ENCODE results near the gene CFAP20DC. TPM values are rescaled to one million over a fixed set of nuclear protein-coding genes. Genes with fewer than 3 reads are reported as not detected.
"Not testable (repeated sequence)": the region's sequence is repeated elsewhere in the genome, so short reads cannot be mapped to it uniquely, and the experiment has no call there.

Gene CFAP20DC
- total RNA-seq, 4 donors from 2014 or later, result 0.13 to 1.6 (median 0.35) TPM; not detected in 1

DNA sequence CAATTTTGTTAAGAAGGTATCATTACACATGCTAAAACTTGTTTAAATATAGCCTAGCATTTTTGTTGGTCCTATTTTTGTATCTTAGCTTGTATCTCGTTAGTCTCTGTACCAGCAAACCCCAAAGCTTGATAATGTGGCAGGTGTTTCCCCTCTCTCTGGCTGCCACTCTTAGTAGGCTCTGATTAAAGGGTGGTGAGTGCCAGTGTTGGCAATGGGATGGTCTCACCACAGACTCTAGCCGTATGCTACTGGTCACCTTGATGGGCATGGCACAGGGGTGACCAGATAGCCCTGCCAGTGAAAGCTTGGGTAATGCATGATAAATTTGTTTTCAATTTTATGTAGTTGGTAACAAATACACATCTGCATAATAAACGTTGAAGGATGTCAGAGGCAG, 188.3 kb downstream of the CFAP20DC start:
- Histone ChIP-seq H3K4me3 (no peak overlapping the region), H3K27me3 (no peaks in the 10 kb centered on the region), H3K36me3 (no peaks in the 10 kb centered on the region), H3K27ac (no peak overlapping the region), H3K4me1 (no peaks in the 10 kb centered on the region), H3K9me3 (no peaks in the 10 kb centered on the region)
- TF ChIP-seq POLR2AphosphoS5 (IDR thresholded peaks at IDR 0.05) (no peak), POLR2A (IDR thresholded peaks at IDR 0.05) (no peak)
- TF ChIP-seq, protein P1, sequence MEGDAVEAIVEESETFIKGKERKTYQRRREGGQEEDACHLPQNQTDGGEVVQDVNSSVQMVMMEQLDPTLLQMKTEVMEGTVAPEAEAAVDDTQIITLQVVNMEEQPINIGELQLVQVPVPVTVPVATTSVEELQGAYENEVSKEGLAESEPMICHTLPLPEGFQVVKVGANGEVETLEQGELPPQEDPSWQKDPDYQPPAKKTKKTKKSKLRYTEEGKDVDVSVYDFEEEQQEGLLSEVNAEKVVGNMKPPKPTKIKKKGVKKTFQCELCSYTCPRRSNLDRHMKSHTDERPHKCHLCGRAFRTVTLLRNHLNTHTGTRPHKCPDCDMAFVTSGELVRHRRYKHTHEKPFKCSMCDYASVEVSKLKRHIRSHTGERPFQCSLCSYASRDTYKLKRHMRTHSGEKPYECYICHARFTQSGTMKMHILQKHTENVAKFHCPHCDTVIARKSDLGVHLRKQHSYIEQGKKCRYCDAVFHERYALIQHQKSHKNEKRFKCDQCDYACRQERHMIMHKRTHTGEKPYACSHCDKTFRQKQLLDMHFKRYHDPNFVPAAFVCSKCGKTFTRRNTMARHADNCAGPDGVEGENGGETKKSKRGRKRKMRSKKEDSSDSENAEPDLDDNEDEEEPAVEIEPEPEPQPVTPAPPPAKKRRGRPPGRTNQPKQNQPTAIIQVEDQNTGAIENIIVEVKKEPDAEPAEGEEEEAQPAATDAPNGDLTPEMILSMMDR (IDR thresholded peaks at IDR 0.05), result no peak
- ATAC-seq, result no peak
- 56 to 87% methylated on average over 2 of the region's 3 CpGs for WGBS, 2 donors (ENCODE audit: low coverage in 1 of 2)

DNA sequence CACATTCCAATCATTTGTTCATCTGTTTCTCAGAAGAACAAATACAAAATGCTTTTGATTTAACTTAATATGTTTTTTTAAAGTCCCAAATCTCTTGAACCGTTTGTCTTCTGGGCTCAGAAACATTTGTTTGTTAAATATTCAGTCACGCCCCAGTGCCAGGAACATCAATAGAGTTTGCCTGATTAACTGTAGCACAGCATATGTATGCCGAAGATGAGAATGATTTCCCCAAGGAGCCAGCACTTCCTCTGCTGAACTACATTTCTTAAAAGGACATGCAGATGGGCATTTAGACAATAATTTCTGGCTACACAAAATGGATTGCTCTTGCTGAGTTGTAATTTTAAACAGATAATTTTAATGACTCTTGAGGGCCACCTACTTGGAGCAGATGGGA, 191.7 kb downstream of the CFAP20DC start:
- no peak for ATAC-seq
- Histone ChIP-seq H3K4me3 (no peak overlapping the region), H3K27ac (no peak overlapping the region), H3K27me3 (no peaks in the 10 kb centered on the region), H3K4me1 (no peaks in the 10 kb centered on the region), H3K36me3 (no peaks in the 10 kb centered on the region), H3K9me3 (no peaks in the 10 kb centered on the region)
- no peak for TF ChIP-seq POLR2AphosphoS5 (IDR thresholded peaks at IDR 0.05)
- TF ChIP-seq EP300 (IDR thresholded peaks at IDR 0.05), result no peak
- TF ChIP-seq, protein P1 (IDR thresholded peaks at IDR 0.05), result no peak
- no peak for TF ChIP-seq POLR2A (IDR thresholded peaks at IDR 0.05)
- WGBS, 2 donors (ENCODE audit: low coverage in 1 of 2), result 37 to 42% methylated on average over 2 to 3 of the region's 3 CpGs

DNA sequence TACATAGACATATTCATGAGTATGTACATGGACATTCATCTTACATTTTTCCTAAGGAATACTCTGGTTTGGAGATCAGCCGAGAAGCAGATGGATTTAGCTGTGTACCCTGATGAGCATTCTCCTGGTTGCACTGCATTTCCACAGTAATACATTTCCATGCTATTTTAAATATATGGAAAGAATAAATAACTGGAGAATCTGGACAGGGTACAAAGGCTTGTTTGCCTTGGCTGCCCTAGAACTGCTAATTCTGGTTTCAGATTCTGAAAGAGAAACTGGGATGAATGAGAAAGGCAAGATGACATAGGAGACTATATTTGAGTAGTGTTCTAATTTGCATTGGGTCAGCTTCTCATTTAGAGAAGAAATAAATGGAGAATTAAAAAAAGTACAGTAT, 192.4 kb downstream of the CFAP20DC start:
- no peak for ATAC-seq
- Histone ChIP-seq H3K4me3 (no peak overlapping the region), H3K4me1 (no peaks in the 10 kb centered on the region), H3K27ac (no peak overlapping the region), H3K27me3 (no peaks in the 10 kb centered on the region), H3K36me3 (no peaks in the 10 kb centered on the region), H3K9me3 (no peaks in the 10 kb centered on the region)
- TF ChIP-seq EP300 (IDR thresholded peaks at IDR 0.05), result no peak
- TF ChIP-seq, protein P1 (IDR thresholded peaks at IDR 0.05), result no peak
- TF ChIP-seq POLR2A (IDR thresholded peaks at IDR 0.05), result no peak
- no peak for TF ChIP-seq POLR2AphosphoS5 (IDR thresholded peaks at IDR 0.05)
- 75% methylated on average over 1 of the region's 1 CpG; no CpG with 5 or more reads in 1 of the 2 donors for WGBS, 2 donors (ENCODE audit: low coverage in 1 of 2)

DNA sequence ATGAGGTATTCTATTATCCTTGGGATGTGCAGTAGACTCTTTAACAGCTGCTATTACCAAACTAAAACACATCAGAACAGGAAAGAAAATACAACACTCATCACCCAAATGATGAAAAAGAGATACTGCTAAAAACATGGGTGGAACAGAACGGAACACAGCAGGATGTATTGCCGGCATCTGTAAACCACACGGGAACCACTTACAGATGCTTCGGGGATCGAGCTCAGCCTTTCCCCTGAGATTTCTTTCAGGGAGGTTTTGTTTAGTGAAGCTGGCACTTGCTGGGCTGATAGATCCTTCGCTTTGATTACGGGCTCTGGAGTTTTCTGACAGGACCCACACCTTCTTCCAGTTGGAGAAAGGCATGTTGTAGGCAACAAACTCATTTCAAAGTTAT, 201.0 kb downstream of the CFAP20DC start:
- 52 to 76% methylated on average over 3 to 6 of the region's 7 CpGs for WGBS, 2 donors (ENCODE audit: low coverage in 1 of 2)
- H3K36me3 ChIP-seq, result no peaks in the 10 kb centered on the region
- no peak overlapping the region for H3K27ac ChIP-seq
- H3K9me3 ChIP-seq, result no peaks in the 10 kb centered on the region
- no peak for TF ChIP-seq POLR2A (IDR thresholded peaks at IDR 0.05)
- no peak for TF ChIP-seq POLR2AphosphoS5 (IDR thresholded peaks at IDR 0.05)
- TF ChIP-seq, protein P1 (IDR thresholded peaks at IDR 0.05), result no peak
- no peak for TF ChIP-seq EP300 (IDR thresholded peaks at IDR 0.05)
- H3K4me3 ChIP-seq, result no peak overlapping the region
- no peaks in the 10 kb centered on the region for H3K4me1 ChIP-seq
- ATAC-seq, result no peak
- H3K27me3 ChIP-seq, result no peaks in the 10 kb centered on the region

DNA sequence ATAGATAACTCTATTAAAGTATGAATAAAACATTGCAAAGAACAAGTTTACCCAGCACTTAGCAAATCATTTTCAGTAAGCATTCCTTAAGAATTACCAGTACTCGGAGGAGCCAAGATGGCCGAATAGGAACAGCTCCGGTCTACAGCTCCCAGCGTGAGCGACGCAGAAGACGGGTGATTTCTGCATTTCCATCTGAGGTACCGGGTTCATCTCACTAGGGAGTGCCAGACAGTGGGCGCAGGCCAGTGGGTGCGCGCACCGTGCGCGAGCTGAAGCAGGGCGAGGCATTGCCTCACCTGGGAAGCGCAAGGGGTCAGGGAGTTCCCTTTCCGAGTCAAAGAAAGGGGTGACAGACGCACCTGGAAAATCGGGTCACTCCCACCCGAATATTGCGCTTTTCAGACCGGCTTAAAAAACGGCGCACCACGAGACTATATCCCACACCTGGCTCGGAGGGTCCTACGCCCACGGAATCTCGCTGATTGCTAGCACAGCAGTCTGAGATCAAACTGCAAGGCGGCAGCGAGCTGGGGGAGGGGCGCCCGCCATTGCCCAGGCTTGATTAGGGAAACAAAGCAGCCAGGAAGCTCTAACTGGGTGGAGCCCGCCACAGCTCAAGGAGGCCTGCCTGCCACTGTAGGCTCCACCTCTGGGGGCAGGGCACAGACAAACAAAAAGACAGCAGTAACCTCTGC, 207.6 kb downstream of the CFAP20DC start:
- not testable (repeated sequence) for H3K4me1 ChIP-seq, H3K27ac ChIP-seq, H3K9me3 ChIP-seq, H3K27me3 ChIP-seq, H3K36me3 ChIP-seq, ATAC-seq, H3K4me3 ChIP-seq
- whole genome bisulfite sequencing, 2 donors (ENCODE audit: low coverage in 1 of 2), result 89 to 96% methylated on average over 5 to 8 of the region's 34 CpGs

Data from gastroesophageal sphincter (tissue), 4 donors.